Kidney epithelial cell (primary cell): ENCODE results near the gene CTIF. TPM values are rescaled to one million over a fixed set of nuclear protein-coding genes. Genes with fewer than 3 reads are reported as not detected.

Experiments used
- DNase-seq: peaks from one replicate; pipeline ENCODE4 v3.0.0-alpha.2; 2010; ENCODE audit warnings: low read depth
- H3K27me3 ChIP-seq: 2 replicates; pipeline ENCODE4 v1.6.0; 2011; ENCODE audit warnings: low read length; ENCODE audit not compliant: control insufficient read depth, insufficient read depth
- H3K36me3 ChIP-seq: 2 replicates; pipeline ENCODE4 v1.5.1; 2011; ENCODE audit warnings: low read length; ENCODE audit not compliant: control insufficient read depth, insufficient read depth
- H3K4me3 ChIP-seq: 2 replicates; pipeline ENCODE4 v1.5.1; 2011; ENCODE audit warnings: low read depth, mild to moderate bottlenecking, control low read depth, low read length
- CTCF ChIP-seq: IDR thresholded peaks from 2 replicates; pipeline ENCODE4 v1.5.1; 2011; ENCODE audit warnings: mild to moderate bottlenecking, moderate library complexity, low read length, control low read depth, inconsistent platforms; ENCODE audit not compliant: insufficient read depth, poor library complexity, severe bottlenecking
- total RNA-seq: library from RNA; depleted of rRNA; stranded (reverse); fragments of >200 nt; gene quantifications from 2 replicates; pipeline ENCODE4 v1.2.3, GENCODE V29; 2015

Gene CTIF
- total RNA-seq, 1 donor from 2014 or later = 24.3 TPM

GRCh38 chr18:48871391-48872166, 332.7 kb downstream of the CTIF start:
- no peak overlapping the region for H3K4me3 ChIP-seq
- no peaks in the 10 kb centered on the region for H3K27me3 ChIP-seq
- no peak for DNase-seq
- no peak for TF ChIP-seq CTCF
- H3K36me3 ChIP-seq = no peaks in the 10 kb centered on the region

GRCh38 chr18:48872234-48873145, 333.7 kb downstream of the CTIF start:
- DNase-seq = no peak
- Histone ChIP-seq H3K27me3 (no peaks in the 10 kb centered on the region), H3K36me3 (no peaks in the 10 kb centered on the region), H3K4me3 (no peak overlapping the region)
- no peak for TF ChIP-seq CTCF

- no peaks in the 10 kb centered on the region for H3K27me3 ChIP-seq
- H3K4me3 ChIP-seq = no peak overlapping the region
- no peak for TF ChIP-seq CTCF
- no peaks in the 10 kb centered on the region for H3K36me3 ChIP-seq
- no peak for DNase-seq
Observed at GRCh38 chr18:48874233-48874632, 335.4 kb downstream of the CTIF start.

GRCh38 chr18:48874701-48875162, 335.9 kb downstream of the CTIF start:
- Histone ChIP-seq H3K36me3 (no peaks in the 10 kb centered on the region), H3K4me3 (no peak overlapping the region), H3K27me3 (no peaks in the 10 kb centered on the region)
- no peak for TF ChIP-seq CTCF
- no peak for DNase-seq

GRCh38 chr18:48875314-48875941, 336.6 kb downstream of the CTIF start:
- Histone ChIP-seq H3K27me3 (no peaks in the 10 kb centered on the region), H3K36me3 (no peaks in the 10 kb centered on the region), H3K4me3 (no peak overlapping the region)
- no peak for DNase-seq
- TF ChIP-seq CTCF = no peak
